Sigmoid colon (tissue), 4 donors: Measurements from ENCODE around the gene PTBP1.

ENCODE experiments used
- CTCF ChIP-seq, 4 experiments: fragments of 450-650 bp in 3 of 4; fragments of 200-600 bp in 1 of 4; IDR thresholded peaks; one replicate each; pipeline ENCODE4 v1.5.1; 2016 to 2019; ENCODE audit warnings: antibody characterized with exemption in 4 of 4, mild to moderate bottlenecking in 3 of 4, moderate library complexity in 2 of 4
- POLR2A ChIP-seq, 2 donors: fragments of 450-650 bp; IDR thresholded peaks; one replicate each; pipeline ENCODE4 v1.6.1; 2016; ENCODE audit warnings: antibody characterized with exemption in 2 of 2, mild to moderate bottlenecking in 2 of 2, moderate library complexity in 2 of 2
- POLR2AphosphoS5 ChIP-seq, 4 donors: sonication (generic); formaldehyde crosslinking; IDR thresholded peaks; one replicate each; pipeline ENCODE4 v1.6.1; 2017; ENCODE audit warnings: antibody characterized with exemption in 4 of 4

- TF ChIP-seq CTCF (IDR thresholded peaks at IDR 0.05), result no peak
- no peak for TF ChIP-seq POLR2A (IDR thresholded peaks at IDR 0.05)
- no peak for TF ChIP-seq POLR2AphosphoS5 (IDR thresholded peaks at IDR 0.05)
Observed at GRCh38 chr19:812049-812746, 14.9 kb downstream of the PTBP1 start.
